H9 (cell line): ENCODE data around the gene ADAMTS16. TPM values are rescaled to one million over a fixed set of nuclear protein-coding genes. Genes with fewer than 3 reads are reported as not detected.
A peak's percentile ranks its signal among the peaks of the same experiment; 100 is the strongest.

Source experiments
- DNase-seq: peaks from one replicate; pipeline ENCODE4 v3.0.0-alpha.2; 2017
- H2AFZ ChIP-seq: one replicate; pipeline ENCODE4 v1.6.1; 2013; ENCODE audit warnings: mild to moderate bottlenecking, low read length, control low read depth, moderate library complexity
- H2AK5ac ChIP-seq: 2 replicates; pipeline ENCODE4 v1.6.1; 2013; ENCODE audit warnings: low read length, control low read depth, mixed read lengths; ENCODE audit not compliant: insufficient read length
- H2BK120ac ChIP-seq: one replicate; pipeline ENCODE4 v1.6.1; 2013; ENCODE audit warnings: low read depth, mild to moderate bottlenecking, low read length, control low read depth, inconsistent platforms; ENCODE audit not compliant: poor library complexity, severe bottlenecking
- H2BK12ac ChIP-seq: 2 replicates; pipeline ENCODE4 v1.6.1; 2013; ENCODE audit warnings: low read length, control low read depth, mixed read lengths, low read depth; ENCODE audit not compliant: insufficient read length
- H2BK15ac ChIP-seq: 2 replicates; pipeline ENCODE4 v1.6.1; 2013; ENCODE audit warnings: low read depth, low read length, control low read depth
- H2BK20ac ChIP-seq: one replicate; pipeline ENCODE4 v1.6.1; 2013; ENCODE audit warnings: low read depth, mild to moderate bottlenecking, low read length, control low read depth, inconsistent platforms; ENCODE audit not compliant: poor library complexity, severe bottlenecking
- H2BK5ac ChIP-seq: 2 replicates; pipeline ENCODE4 v1.6.1; 2013; ENCODE audit warnings: low read length, control low read depth, mixed read lengths; ENCODE audit not compliant: insufficient read length
- H3K14ac ChIP-seq: 2 replicates; pipeline ENCODE4 v1.6.1; 2013; ENCODE audit warnings: low read length, control low read depth; ENCODE audit not compliant: insufficient read depth
- H3K18ac ChIP-seq: 2 replicates; pipeline ENCODE4 v1.6.1; 2013; ENCODE audit warnings: low read depth, mild to moderate bottlenecking, mixed read lengths, low read length, control low read depth; ENCODE audit not compliant: insufficient read length
- H3K23ac ChIP-seq: 2 replicates; pipeline ENCODE4 v1.6.1; 2013; ENCODE audit warnings: low read length, control low read depth, mixed read lengths, low read depth; ENCODE audit not compliant: insufficient read length
- H3K23me2 ChIP-seq: 2 replicates; pipeline ENCODE4 v1.6.1; 2013; ENCODE audit warnings: low read depth, mild to moderate bottlenecking, mixed read lengths, low read length, control low read depth; ENCODE audit not compliant: insufficient read length, poor library complexity, severe bottlenecking
- H3K27ac ChIP-seq: 2 replicates; pipeline ENCODE4 v1.5.1; 2013; ENCODE audit warnings: low read length, control low read depth, mixed read lengths, low read depth; ENCODE audit not compliant: insufficient read length
- H3K27me3 ChIP-seq: 2 replicates; pipeline ENCODE4 v1.6.1; 2013; ENCODE audit warnings: low read length, control low read depth, inconsistent platforms; ENCODE audit not compliant: insufficient read depth
- H3K4ac ChIP-seq: 2 replicates; pipeline ENCODE4 v1.6.1; 2013; ENCODE audit warnings: low read depth, mild to moderate bottlenecking, control low read depth, inconsistent platforms, low read length, moderate library complexity
- H3K4me1 ChIP-seq: 2 replicates; pipeline ENCODE4 v1.6.1; 2013; ENCODE audit warnings: low read length, control low read depth, inconsistent platforms; ENCODE audit not compliant: insufficient read depth
- H3K4me2 ChIP-seq: 2 replicates; pipeline ENCODE4 v1.6.1; 2013; ENCODE audit warnings: low read length, control low read depth, mixed read lengths; ENCODE audit not compliant: insufficient read length, insufficient read depth
- H3K56ac ChIP-seq: 2 replicates; pipeline ENCODE4 v1.6.1; 2013; ENCODE audit warnings: low read depth, mild to moderate bottlenecking, mixed read lengths, low read length, control low read depth; ENCODE audit not compliant: insufficient read length
- H3K79me1 ChIP-seq: 2 replicates; pipeline ENCODE4 v1.6.1; 2013; ENCODE audit warnings: low read depth, mild to moderate bottlenecking, moderate library complexity, low read length, control low read depth, inconsistent platforms; ENCODE audit not compliant: insufficient read depth, poor library complexity, severe bottlenecking
- H3K79me2 ChIP-seq: 2 replicates; pipeline ENCODE4 v1.6.1; 2013; ENCODE audit warnings: low read length, control low read depth, inconsistent platforms; ENCODE audit not compliant: insufficient read depth
- H3K9ac ChIP-seq: 2 replicates; pipeline ENCODE4 v1.6.1; 2013; ENCODE audit warnings: low read length, control low read depth, mixed read lengths; ENCODE audit not compliant: insufficient read length; ENCODE audit errors: extremely low read depth
- H3K9me3 ChIP-seq: one replicate; pipeline ENCODE4 v1.6.1; 2013; ENCODE audit warnings: low read depth, low read length, inconsistent platforms; ENCODE audit not compliant: control insufficient read depth
- H3T11ph ChIP-seq: one replicate; pipeline ENCODE4 v1.6.1; 2013; ENCODE audit warnings: mild to moderate bottlenecking, low read length, control low read depth, inconsistent platforms
- H4K20me1 ChIP-seq: one replicate; pipeline ENCODE4 v1.6.1; 2013; ENCODE audit not compliant: control insufficient read depth, insufficient read length, insufficient read depth
- H4K5ac ChIP-seq: 2 replicates; pipeline ENCODE4 v1.6.1; 2013; ENCODE audit warnings: low read depth, mild to moderate bottlenecking, mixed read lengths, low read length, control low read depth; ENCODE audit not compliant: insufficient read length
- H4K8ac ChIP-seq: replicated peaks from 2 replicates; pipeline ENCODE4 v1.6.1; 2013; ENCODE audit warnings: low read length, control low read depth, mixed read lengths, low read depth; ENCODE audit not compliant: insufficient read length
- H4K91ac ChIP-seq: 2 replicates; pipeline ENCODE4 v1.6.1; 2013; ENCODE audit warnings: low read depth, mild to moderate bottlenecking, moderate library complexity, mixed read lengths, low read length, control low read depth; ENCODE audit not compliant: insufficient read length
- H3K27ac Mint-ChIP-seq, 3 experiments: 2 replicates in 2 of 3; 3 replicates in 1 of 3; pipeline ENCODE4 v1.8.0; 2020 to 2021; ENCODE audit warnings: mixed read lengths in 3 of 3, mild to moderate bottlenecking in 1 of 3, moderate library complexity in 1 of 3
- H3K27me3 Mint-ChIP-seq: 2 replicates; pipeline ENCODE4 v1.8.0; 2021; ENCODE audit warnings: low read depth, mild to moderate bottlenecking, moderate library complexity, mixed read lengths
- H3K36me3 Mint-ChIP-seq, 3 experiments: 2 replicates in 2 of 3; 3 replicates in 1 of 3; pipeline ENCODE4 v1.8.0; 2020 to 2021; ENCODE audit warnings: low read depth in 3 of 3, mixed read lengths in 3 of 3; ENCODE audit not compliant: insufficient read depth in 1 of 3
- H3K4me1 Mint-ChIP-seq, 2 experiments: 2 replicates each; pipeline ENCODE4 v1.8.0; 2020; ENCODE audit warnings: mixed read lengths in 2 of 2
- H3K4me3 Mint-ChIP-seq, 2 experiments: 2 replicates in 1 of 2; 3 replicates in 1 of 2; pipeline ENCODE4 v1.8.0; 2020 to 2021; ENCODE audit warnings: mild to moderate bottlenecking in 2 of 2, mixed read lengths in 2 of 2, moderate library complexity in 1 of 2
- H3K9me3 Mint-ChIP-seq, 2 experiments: 2 replicates in 1 of 2; 3 replicates in 1 of 2; pipeline ENCODE4 v1.8.0; 2020; ENCODE audit warnings: mild to moderate bottlenecking in 2 of 2, mixed read lengths in 2 of 2, moderate library complexity in 1 of 2
- WGBS: extraction: QIAGEN DNeasy Blood & Tissue Kit; methylation state at CpG from one replicate; pipeline ENCODE4 v1.1.7; 2013; ENCODE audit warnings: missing lambda C conversion rate, low lambda C conversion rate, mixed read lengths; ENCODE audit not compliant: insufficient read length; ENCODE audit errors: extremely low coverage; 5-methylcytosine and 5-hydroxymethylcytosine counted together
- total RNA-seq: library from RNA; stranded (reverse); gene quantifications from 2 replicates; pipeline ENCODE4 v1.2.1, GENCODE V29; 2021
- TF ChIP-seq, protein P1 (sequence below): fragments of 200-600 bp; sonication (generic); conservative IDR thresholded peaks from 3 replicates; pipeline ENCODE4 v1.8.0; 2021; ENCODE audit warnings: antibody characterized with exemption, mild to moderate bottlenecking

ADAMTS16 gene
- total RNA-seq, 1 experiment from 2014 or later = 4.5 TPM

DNA sequence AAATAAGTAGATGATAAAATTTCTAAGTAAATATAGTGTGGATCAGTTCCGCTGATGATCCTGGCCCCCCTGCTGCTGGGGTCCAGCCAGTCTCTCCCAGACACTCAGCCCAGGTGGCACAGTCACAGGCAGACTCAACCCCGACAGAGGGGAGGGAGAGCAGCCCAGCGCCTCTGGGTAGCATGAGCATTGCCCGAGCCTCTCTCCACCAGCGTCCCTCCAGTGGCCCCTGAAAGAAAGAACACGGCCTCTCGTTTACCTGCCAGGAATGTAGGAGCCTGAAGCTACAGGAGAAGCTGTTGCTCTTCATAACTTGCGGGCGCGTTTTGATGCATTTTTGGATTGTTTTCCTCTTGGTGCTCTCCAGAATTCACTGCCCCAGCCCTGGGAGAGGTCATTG is 213.6 kb downstream of the ADAMTS16 start:
- H3K23me2 ChIP-seq = no peaks in the 10 kb centered on the region
- Mint-ChIP-seq H3K9me3 (no peaks in the 10 kb centered on the region), H3K4me3 (no peak overlapping the region), H3K27ac (no peak overlapping the region), H3K4me1 (peaks cover 11 to 17% of the 10 kb centered on the region in 2 experiments), H3K27me3 (no peaks in the 10 kb centered on the region), H3K36me3 (no peaks in the 10 kb centered on the region; a peak in 2 of 7 replicates)
- H2BK20ac ChIP-seq = no peak overlapping the region
- no peak overlapping the region for H4K91ac ChIP-seq
- H3K18ac ChIP-seq = no peak overlapping the region
- no peaks in the 10 kb centered on the region for H3K79me1 ChIP-seq
- H2AK5ac ChIP-seq = no peak overlapping the region
- no peak overlapping the region for H4K8ac ChIP-seq
- no peak overlapping the region for H2BK5ac ChIP-seq
- TF ChIP-seq, protein P1, sequence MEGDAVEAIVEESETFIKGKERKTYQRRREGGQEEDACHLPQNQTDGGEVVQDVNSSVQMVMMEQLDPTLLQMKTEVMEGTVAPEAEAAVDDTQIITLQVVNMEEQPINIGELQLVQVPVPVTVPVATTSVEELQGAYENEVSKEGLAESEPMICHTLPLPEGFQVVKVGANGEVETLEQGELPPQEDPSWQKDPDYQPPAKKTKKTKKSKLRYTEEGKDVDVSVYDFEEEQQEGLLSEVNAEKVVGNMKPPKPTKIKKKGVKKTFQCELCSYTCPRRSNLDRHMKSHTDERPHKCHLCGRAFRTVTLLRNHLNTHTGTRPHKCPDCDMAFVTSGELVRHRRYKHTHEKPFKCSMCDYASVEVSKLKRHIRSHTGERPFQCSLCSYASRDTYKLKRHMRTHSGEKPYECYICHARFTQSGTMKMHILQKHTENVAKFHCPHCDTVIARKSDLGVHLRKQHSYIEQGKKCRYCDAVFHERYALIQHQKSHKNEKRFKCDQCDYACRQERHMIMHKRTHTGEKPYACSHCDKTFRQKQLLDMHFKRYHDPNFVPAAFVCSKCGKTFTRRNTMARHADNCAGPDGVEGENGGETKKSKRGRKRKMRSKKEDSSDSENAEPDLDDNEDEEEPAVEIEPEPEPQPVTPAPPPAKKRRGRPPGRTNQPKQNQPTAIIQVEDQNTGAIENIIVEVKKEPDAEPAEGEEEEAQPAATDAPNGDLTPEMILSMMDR = peak; percentile 34; the same call in 2 of the 3 replicates
- peak; percentile 53 for DNase-seq
- no peak overlapping the region for H2BK15ac ChIP-seq
- H2BK120ac ChIP-seq = no peak overlapping the region
- H3K23ac ChIP-seq = no peak overlapping the region
- H3K79me2 ChIP-seq = no peaks in the 10 kb centered on the region
- H3K4me1 ChIP-seq = no peaks in the 10 kb centered on the region
- no peak overlapping the region for H3K4me2 ChIP-seq
- no peaks in the 10 kb centered on the region for H3K9me3 ChIP-seq
- WGBS = no CpG with 5 or more reads among the region's 10 CpGs
- H3T11ph ChIP-seq = no peak overlapping the region
- H3K9ac ChIP-seq = no peak overlapping the region
- no peak overlapping the region for H2AFZ ChIP-seq
- no peak overlapping the region for H3K27ac ChIP-seq
- H4K5ac ChIP-seq = no peak overlapping the region
- H3K56ac ChIP-seq = no peak overlapping the region
- H2BK12ac ChIP-seq = no peak overlapping the region
- H3K4ac ChIP-seq = no peak overlapping the region
- H3K14ac ChIP-seq = peak overlapping the region; percentile 49; the same call in 1 of the 2 replicates
- no peaks in the 10 kb centered on the region for H4K20me1 ChIP-seq
- H3K27me3 ChIP-seq = no peaks in the 10 kb centered on the region
